T1000 (cell line): ENCODE results near the gene NRIP3.
"Not testable (repeated sequence)": the region's sequence is repeated elsewhere in the genome, so short reads cannot be mapped to it uniquely, and the experiment has no call there.

ENCODE experiments used
- DNase-seq: peaks from one replicate; lab custom pipeline; 2025; ENCODE audit warnings: mixed read lengths; lab: John Stamatoyannopoulos, UW

Gene NRIP3

DNA sequence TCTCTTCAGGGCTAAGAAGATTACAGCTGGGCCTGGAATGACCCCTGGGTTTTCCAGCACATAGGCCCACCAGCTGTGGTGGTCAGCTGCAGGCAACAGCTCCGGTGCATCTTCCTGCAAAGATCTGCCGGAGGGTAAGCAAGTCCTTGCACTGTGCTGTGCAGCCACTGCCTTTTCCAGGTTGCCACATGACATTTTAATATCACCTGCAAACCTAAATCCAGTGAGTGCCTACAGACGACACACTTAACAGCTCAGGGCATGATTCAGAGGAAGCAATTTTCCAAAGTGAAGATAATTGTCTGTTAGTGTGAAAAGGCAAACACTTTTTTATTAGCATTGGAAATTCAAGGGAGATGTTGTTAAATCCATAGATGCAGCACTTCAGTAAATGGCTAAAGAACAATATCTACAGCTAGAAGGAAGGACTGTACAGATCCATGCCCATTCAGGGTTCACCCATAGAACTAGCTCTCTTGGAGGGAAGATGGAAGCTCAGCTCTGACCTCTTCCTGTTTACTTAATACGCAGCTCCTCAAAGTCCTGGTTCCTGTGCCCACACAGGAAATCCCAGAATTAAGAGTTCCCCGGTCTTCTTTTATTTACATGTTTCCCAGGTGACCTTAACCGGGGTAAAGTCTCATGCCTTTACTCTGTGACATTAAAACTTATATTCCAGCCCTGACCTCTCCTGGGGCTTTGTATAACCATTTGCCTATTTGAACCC, 13.3 kb upstream of the NRIP3 start:
- DNase-seq, result no peak

- peak; percentile 23 for DNase-seq
Observed at GRCh38 chr11:9015677-9016076, 11.9 kb upstream of the NRIP3 start.

GRCh38 chr11:9014826-9015225, 11.0 kb upstream of the NRIP3 start:
- no peak for DNase-seq

GRCh38 chr11:9013373-9013772, 9.6 kb upstream of the NRIP3 start:
- no peak for DNase-seq

GRCh38 chr11:9009538-9009937, 5.7 kb upstream of the NRIP3 start:
- DNase-seq, result not testable (repeated sequence)

GRCh38 chr11:9008661-9009060, 4.9 kb upstream of the NRIP3 start:
- DNase-seq, result no peak

DNA sequence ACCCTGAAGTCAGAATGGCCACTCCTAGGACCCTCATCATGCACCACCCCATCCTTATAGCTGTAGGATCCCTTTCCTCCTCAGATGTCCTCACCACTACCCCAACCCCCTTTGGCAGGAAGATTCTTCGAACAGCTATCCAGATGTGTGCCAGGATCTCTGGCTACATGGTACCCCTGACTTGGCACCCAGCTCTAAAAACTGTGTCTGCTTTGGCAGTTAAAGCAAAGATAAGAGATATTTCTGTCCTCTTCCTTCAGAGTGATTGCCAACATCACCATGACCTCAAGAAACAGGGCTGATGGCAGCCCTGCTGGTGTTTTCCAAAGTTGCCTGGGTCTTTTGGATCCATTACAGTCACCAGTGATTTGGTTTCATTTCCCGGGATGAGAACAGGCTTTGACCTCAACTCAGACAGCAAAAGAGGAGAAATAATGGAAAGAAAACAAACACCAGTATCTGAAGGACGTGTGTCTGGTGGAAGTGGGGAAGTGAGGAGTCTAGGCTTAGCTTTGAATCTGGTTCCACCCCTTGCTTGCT, 4.3 kb upstream of the NRIP3 start:
- DNase-seq, result no peak

DNA sequence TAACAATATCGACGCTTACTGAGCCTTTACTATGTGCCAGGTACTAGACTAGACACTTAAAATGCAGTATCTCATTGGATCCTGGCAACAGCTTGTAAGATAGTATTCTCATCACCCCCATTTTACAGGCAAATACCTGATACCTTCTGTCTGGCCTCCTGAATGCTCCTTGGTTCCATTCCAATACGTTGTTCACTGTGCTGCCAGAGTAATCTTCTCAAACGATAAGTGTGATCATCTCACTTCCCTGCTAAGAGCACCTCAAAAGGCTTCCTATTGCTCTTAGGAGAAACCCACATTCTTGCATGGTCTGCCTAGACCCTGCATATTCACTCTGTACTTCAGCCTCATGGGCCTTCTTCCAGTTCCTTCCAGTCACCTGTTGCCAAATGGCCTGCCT, 1.3 kb upstream of the NRIP3 start:
- DNase-seq, result no peak

DNA sequence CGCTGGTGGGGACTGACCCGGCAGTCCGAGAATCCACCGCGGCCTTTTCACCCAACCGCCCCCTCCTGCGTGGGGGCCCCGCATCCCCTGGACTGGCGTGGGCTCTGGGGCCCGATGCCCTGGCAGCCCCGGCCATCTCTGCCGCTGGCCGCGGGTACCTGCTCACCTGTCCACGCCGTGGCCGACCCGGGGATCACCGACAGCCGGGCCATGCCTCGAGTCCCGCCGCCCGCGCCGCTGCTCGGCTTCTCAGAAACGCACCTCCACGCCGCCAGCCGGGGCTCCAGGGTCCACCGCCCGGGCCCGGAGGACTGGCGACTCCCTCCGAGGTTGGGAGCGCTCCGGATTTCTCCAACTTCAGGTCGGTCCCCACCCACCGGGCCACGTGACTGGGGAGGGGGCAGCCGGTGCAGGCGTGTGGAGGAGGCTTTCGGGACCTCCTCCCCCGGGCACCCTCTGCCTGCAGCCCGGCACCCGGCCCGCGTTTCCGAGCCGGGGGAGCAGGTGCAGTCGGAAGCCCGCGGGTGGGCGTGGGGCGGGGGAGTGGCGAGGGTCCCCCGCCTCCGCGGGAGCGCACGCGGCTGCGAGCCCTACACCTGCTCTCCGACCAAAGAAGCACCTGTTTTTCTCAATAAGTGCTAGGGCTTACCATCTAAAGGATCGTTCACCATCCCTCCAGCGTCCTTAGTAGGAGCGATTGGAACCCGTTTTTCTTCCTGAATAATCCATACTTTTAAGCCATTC, 554 bp upstream of the NRIP3 start:
- DNase-seq, result no peak

- DNase-seq, result no peak
Observed at GRCh38 chr11:9002920-9003572, 755 bp downstream of the NRIP3 start.

- DNase-seq, result no peak
Observed at GRCh38 chr11:9001736-9002135, 2.1 kb downstream of the NRIP3 start.

- no peak for DNase-seq
Observed at GRCh38 chr11:8998017-8998416, 5.8 kb downstream of the NRIP3 start.

- no peak for DNase-seq
Observed at GRCh38 chr11:8997451-8997850, 6.3 kb downstream of the NRIP3 start.

- no peak for DNase-seq
Observed at GRCh38 chr11:8989453-8989852, 14.3 kb downstream of the NRIP3 start.

DNA sequence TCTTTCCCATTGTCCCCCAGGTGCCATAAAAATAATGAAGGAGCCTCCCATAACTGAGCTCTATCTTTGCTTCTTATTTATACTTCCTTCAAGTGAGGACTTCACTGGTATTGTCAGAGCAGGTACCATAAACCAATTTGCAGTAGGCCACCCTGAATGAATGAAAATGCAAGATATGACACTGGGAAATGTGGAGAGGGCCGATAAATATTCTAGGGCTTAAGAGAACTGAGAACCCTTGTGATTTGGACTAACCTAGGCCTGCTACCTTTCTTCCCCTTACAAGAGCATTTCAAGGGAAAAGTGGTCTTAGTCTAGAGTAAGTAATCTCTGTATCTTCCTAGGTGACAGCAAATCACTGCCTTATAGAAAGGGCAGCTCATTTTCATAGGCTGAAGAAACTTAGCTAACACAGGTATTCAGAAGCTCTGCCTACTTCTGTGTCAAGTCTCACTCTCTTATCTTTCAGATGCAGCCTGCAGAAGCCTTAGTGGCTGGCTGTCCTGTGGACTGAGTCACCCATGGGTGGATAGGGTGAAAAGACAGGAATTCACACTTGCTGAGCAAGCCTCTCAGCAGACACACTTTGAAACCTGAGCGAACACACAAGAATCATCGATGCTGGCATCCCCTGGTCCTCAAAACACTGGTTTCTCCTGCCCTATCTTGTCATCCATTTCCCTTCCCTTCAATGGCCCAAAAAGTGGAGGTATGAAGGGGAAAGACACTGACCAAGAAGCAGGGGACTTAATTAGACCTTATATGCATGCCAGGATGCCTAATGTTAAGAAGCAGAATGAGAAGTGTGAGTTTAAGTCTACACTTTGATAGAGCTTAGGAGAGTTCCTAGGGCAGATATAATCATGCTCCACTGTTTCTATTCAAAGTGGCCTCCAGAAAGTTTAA, 15.2 kb downstream of the NRIP3 start:
- DNase-seq, result no peak

DNA sequence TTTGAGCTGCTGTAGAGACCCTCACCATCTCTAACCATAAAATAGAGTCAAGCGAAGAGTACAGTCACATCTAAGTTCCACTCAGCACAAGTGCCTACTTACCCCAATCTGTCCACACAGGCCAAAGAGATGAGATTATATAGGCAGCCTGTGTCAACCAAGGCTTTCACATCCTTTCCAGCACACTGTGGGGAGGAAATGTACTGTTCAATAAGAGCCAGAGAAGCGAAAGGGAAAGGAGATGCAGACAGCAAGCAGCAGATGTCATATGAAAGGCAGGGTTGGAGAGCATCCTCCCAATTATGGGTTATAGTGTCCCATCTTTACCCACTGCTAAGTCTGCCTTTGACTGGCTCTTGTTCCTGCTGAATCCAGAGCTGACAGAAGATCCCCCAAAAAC, 16.4 kb downstream of the NRIP3 start:
- no peak for DNase-seq

- not testable (repeated sequence) for DNase-seq
Observed at GRCh38 chr11:8986772-8987171, 17.0 kb downstream of the NRIP3 start.

DNA sequence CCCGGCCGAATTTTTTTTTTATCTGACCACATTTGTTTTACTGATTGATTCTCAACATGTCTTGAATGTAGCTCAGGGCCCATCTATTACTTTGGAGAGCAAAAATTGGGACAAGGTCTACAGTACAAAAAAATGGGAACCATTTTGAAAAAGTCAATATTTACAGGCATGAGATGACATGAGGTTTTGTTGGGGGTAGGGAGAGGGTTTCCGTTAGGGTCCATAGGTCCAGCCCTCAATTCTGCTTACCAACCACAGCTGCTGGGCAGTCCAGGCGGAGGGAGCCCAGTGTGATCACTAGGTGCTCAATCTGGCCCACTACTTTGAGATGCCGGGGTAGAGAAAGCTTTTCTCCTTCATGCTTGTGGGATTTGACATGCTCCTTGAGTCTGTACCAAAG, 18.3 kb downstream of the NRIP3 start:
- DNase-seq, result no peak

GRCh38 chr11:8983552-8983951, 20.2 kb downstream of the NRIP3 start:
- no peak for DNase-seq

- DNase-seq, result no peak
Observed at GRCh38 chr11:8980485-8980884, 23.3 kb downstream of the NRIP3 start.

DNA sequence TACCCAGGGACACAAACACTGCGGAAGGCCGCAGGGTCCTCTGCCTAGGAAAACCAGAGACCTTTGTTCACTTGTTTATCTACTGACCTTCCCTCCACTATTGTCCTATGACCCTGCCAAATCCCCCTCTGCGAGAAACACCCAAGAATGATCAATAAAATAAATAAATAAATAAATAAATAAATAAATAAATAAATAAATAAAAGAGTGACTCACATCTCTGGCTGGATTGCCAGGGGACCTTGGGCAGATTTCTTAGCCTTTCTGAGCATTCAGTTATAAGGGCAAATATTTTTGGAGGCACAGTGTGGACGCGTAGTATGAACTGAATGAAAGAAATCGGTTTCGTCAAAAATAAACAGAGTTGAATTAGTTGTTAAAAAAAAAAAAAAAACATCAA, 24.4 kb downstream of the NRIP3 start:
- DNase-seq, result not testable (repeated sequence)

DNA sequence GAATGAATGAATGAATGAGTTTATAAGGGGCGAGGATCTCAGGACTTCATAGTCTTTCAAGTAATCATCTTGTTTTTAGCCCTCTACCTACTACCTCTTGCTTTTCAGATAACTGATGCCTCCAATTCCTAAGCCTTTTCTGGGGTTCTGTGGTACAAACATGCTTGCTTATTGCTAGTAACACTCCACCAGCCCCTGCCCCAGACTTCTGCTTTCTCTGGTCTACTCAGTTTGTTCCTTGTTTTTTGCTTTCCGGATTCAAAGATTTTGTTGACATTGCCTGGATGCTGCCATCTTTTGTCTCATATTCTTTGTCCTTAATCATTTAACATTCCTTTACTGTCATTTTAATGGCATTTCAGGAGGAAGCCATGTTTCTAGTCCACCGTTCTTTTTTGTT, 30.7 kb downstream of the NRIP3 start:
- DNase-seq, result no peak
